RWPE2 (cell line): ENCODE data around the gene ATG4D.

Experiments used
- ATAC-seq: fragments of 200-7000 bp; cut with Tn5 transposase; 3 replicates; pipeline ENCODE4 v1.9.1; 2021; ENCODE audit warnings: low read depth
- DNase-seq: peaks from one replicate; pipeline ENCODE4 v3.0.0-alpha.2; 2020; ENCODE audit warnings: low spot score
- H3K27ac ChIP-seq: fragments of 450-650 bp; 2 replicates; pipeline ENCODE4 v1.5.1; 2017; ENCODE audit warnings: mild to moderate bottlenecking; ENCODE audit not compliant: poor library complexity, severe bottlenecking
- H3K27me3 ChIP-seq: fragments of 250-450 bp; sonication (Bioruptor Pico); 2 replicates; pipeline ENCODE4 v1.5.1; 2021; ENCODE audit warnings: mild to moderate bottlenecking, moderate library complexity; ENCODE audit not compliant: insufficient read depth, poor library complexity, severe bottlenecking
- H3K36me3 ChIP-seq: fragments of 250-450 bp; sonication (Bioruptor Pico); 2 replicates; pipeline ENCODE4 v1.5.1; 2020; ENCODE audit warnings: low read depth, mild to moderate bottlenecking, moderate library complexity
- H3K4me1 ChIP-seq: fragments of 250-450 bp; sonication (Bioruptor Pico); 2 replicates; pipeline ENCODE4 v1.5.1; 2021; ENCODE audit warnings: mild to moderate bottlenecking, moderate library complexity; ENCODE audit not compliant: insufficient read depth, poor library complexity, severe bottlenecking
- H3K4me3 ChIP-seq: fragments of 250-450 bp; sonication (Bioruptor Pico); 2 replicates; pipeline ENCODE4 v1.5.1; 2021; ENCODE audit warnings: mild to moderate bottlenecking, moderate library complexity; ENCODE audit not compliant: severe bottlenecking
- H3K9me3 ChIP-seq: fragments of 250-450 bp; sonication (Bioruptor Pico); 2 replicates; pipeline ENCODE4 v1.5.1; 2021; ENCODE audit warnings: mild to moderate bottlenecking, moderate library complexity; ENCODE audit not compliant: severe bottlenecking
- TF ChIP-seq, protein P1 (sequence below): fragments of 450-650 bp; IDR thresholded peaks from one replicate; pipeline ENCODE4 v1.5.1; 2017; ENCODE audit warnings: mild to moderate bottlenecking, moderate library complexity; ENCODE audit not compliant: poor library complexity, severe bottlenecking

ATG4D gene

DNA sequence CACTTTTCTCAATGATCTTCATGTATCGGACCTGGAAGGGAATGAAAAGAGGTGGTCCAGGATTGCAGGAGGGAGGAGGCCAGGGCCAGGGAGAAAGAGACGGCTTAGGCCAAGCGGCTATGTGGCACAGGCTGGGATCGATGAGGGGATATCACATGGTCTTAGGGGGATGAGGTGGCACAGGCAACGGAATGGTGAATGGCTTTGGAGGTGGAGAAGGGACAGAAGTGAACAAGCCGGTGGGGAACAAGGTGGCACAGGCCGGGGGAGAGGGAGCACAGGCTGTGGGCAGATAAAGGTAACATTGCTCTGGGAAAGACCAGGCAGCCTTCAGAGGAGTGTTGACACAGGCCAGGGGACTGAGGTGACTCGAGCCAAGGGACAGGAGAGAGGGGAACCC is 30.8 kb downstream of the ATG4D start:
- DNase-seq (no peak), ATAC-seq (no peak)
- peaks cover 28% of the 10 kb centered on the region for H3K36me3 ChIP-seq
- H3K4me1 ChIP-seq, result no peaks in the 10 kb centered on the region
- H3K27me3 ChIP-seq, result no peaks in the 10 kb centered on the region
- H3K4me3 ChIP-seq, result no peak overlapping the region
- no peak overlapping the region for H3K27ac ChIP-seq
- H3K9me3 ChIP-seq, result no peaks in the 10 kb centered on the region
- TF ChIP-seq, protein P1, sequence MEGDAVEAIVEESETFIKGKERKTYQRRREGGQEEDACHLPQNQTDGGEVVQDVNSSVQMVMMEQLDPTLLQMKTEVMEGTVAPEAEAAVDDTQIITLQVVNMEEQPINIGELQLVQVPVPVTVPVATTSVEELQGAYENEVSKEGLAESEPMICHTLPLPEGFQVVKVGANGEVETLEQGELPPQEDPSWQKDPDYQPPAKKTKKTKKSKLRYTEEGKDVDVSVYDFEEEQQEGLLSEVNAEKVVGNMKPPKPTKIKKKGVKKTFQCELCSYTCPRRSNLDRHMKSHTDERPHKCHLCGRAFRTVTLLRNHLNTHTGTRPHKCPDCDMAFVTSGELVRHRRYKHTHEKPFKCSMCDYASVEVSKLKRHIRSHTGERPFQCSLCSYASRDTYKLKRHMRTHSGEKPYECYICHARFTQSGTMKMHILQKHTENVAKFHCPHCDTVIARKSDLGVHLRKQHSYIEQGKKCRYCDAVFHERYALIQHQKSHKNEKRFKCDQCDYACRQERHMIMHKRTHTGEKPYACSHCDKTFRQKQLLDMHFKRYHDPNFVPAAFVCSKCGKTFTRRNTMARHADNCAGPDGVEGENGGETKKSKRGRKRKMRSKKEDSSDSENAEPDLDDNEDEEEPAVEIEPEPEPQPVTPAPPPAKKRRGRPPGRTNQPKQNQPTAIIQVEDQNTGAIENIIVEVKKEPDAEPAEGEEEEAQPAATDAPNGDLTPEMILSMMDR, result no peak

DNA sequence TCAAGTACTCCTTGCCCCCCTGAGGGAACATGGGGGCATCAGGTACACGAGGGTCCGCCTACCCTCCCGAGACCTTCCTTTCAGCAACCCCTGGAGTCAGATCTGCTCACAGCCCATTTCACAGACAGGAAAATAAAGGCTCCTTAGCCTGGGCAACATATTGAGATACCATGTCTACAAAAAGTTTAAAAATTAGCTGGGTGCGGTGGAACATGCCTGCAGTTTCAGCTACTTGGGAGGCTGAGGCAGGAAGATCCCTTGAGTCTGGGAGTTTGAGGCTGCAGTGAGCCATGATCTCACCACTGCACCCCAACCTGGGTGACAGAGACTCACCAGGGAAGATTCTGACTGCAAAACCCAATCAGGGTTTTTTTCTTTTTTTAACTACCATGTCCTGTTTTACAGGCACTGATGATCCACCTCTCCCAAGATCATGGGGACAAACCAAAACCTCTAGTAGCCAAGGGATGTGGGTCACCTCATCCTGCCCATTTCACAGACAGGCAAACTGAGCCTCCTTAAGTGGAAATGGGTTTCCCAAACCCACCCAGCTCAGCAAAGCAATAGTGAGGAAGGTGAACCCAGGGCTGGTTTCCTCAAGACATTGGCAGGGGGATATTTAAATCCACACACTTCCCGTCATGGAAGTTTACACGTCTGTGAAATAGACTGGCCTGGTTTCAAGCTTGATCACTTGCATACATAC is 31.5 kb downstream of the ATG4D start:
- TF ChIP-seq, protein P1, result no peak
- no peaks in the 10 kb centered on the region for H3K4me1 ChIP-seq
- DNase-seq (no peak), ATAC-seq (no peak)
- no peak overlapping the region for H3K4me3 ChIP-seq
- H3K9me3 ChIP-seq, result no peaks in the 10 kb centered on the region
- H3K36me3 ChIP-seq, result peaks cover 35% of the 10 kb centered on the region
- no peaks in the 10 kb centered on the region for H3K27me3 ChIP-seq
- H3K27ac ChIP-seq, result no peak overlapping the region

DNA sequence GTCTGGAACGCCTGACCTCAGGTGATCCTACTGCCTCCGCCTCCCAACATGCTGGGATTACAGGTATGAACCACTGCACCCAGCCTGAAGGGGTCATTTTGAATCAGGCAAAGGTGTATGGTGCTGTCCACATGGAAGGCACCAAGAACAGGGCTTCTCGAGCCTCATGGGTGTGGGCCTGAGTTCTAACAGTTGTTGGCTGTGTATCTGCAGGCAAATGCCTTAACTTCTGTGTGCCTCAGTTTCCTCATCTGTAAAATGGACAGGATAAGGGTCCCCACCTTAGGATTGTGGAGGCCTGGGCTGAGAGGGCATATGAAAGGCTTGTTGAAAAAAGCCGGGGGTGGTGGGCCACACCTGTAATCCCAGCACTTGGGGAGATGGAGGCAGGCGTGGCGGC is 34.2 kb downstream of the ATG4D start:
- DNase-seq (no peak), ATAC-seq (no peak)
- Histone ChIP-seq H3K36me3 (peaks cover 53% of the 10 kb centered on the region), H3K27me3 (no peaks in the 10 kb centered on the region), H3K9me3 (no peaks in the 10 kb centered on the region), H3K27ac (no peak overlapping the region), H3K4me3 (no peak overlapping the region), H3K4me1 (no peaks in the 10 kb centered on the region)
- TF ChIP-seq, protein P1, result no peak

DNA sequence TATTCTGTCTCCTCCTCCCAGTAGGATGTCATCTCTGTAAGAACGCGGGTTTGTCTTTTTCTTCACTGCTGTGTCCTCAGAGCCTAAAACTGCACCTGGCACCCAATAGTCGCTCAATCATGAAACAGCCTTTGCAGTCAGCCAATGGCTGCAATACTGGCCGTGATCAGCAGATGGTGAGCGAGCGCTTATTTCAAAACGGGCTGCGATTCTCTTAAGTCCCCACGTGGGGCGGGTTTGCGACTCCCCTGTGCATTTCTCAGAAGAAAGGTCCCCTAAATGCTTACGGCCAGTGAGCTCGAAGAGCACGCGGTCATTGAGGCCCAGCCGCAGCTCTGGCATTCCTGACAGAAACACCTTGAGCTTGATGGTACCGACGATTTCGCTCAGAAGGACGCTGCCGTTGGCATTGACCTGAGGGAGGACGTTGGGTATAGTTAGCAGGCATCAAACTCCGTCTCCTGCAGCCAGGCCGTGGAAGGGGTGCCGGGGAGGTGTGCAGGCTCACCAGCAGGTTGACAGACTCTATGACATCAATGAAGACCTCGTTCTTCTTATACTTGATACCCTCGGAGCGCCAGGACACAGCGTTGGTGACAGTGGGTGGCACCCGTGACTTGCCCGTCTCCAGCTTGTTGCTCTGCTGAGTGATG is 37.4 kb downstream of the ATG4D start:
- H3K27me3 ChIP-seq, result no peaks in the 10 kb centered on the region
- no peak overlapping the region for H3K4me3 ChIP-seq
- H3K4me1 ChIP-seq, result no peaks in the 10 kb centered on the region
- no peak for DNase-seq
- H3K27ac ChIP-seq, result no peak overlapping the region
- TF ChIP-seq, protein P1, result peak; percentile 97
- H3K36me3 ChIP-seq, result peaks cover 61% of the 10 kb centered on the region
- ATAC-seq, result peak; percentile 75
- H3K9me3 ChIP-seq, result no peaks in the 10 kb centered on the region

DNA sequence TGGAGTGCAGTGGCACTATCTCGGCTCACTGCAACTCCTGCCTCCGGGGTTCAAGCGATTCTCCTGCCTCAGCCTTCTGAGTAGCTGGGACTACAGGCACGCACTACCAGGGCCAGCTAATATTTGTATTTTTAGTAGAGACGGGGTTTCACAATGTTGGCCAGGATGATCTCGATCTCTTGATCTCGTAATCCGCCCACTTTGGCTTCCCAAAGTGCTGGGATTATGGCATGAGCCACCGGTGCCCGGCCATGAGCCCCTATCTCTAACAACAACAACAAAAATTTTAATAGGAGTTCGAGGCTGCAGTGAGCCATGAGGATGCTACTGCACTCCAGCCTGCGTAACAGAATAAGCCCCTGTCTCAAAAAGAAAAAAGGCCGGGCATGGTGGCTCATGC is 38.4 kb downstream of the ATG4D start:
- Histone ChIP-seq H3K4me1 (no peaks in the 10 kb centered on the region), H3K27me3 (no peaks in the 10 kb centered on the region), H3K4me3 (no peak overlapping the region), H3K27ac (no peak overlapping the region), H3K9me3 (no peaks in the 10 kb centered on the region), H3K36me3 (peaks cover 61% of the 10 kb centered on the region)
- ATAC-seq (no peak), DNase-seq (no peak)
- TF ChIP-seq, protein P1, result no peak
